GM12875 (cell line): ENCODE data around the gene KCNQ1OT1.

Experiments
- H3K4me3 ChIP-seq: one replicate; pipeline ENCODE4 v1.5.1; 2011; ENCODE audit warnings: low read depth, low read length, control low read depth
- CTCF ChIP-seq: IDR thresholded peaks from 2 replicates; pipeline ENCODE4 v1.5.1; 2011; ENCODE audit warnings: low read depth, mild to moderate bottlenecking, control low read depth, inconsistent platforms, low read length, moderate library complexity, borderline replicate concordance; ENCODE audit not compliant: insufficient read depth

Gene KCNQ1OT1

GRCh38 chr11:2700415-2701211, 819 bp upstream of the KCNQ1OT1 start:
- no peak for TF ChIP-seq CTCF
- H3K4me3 ChIP-seq: peak overlapping the region; percentile 67

GRCh38 chr11:2699185-2699530, 636 bp downstream of the KCNQ1OT1 start:
- no peak for TF ChIP-seq CTCF
- peak overlapping the region; percentile 79 for H3K4me3 ChIP-seq

- no peak for TF ChIP-seq CTCF
These were observed 1.2 kb downstream of the KCNQ1OT1 start for GRCh38 chr11:2698386-2699184.

GRCh38 chr11:2697866-2698265, 1.9 kb downstream of the KCNQ1OT1 start:
- no peak overlapping the region for H3K4me3 ChIP-seq
- no peak for TF ChIP-seq CTCF

More at GRCh38 chr11:2698386-2699184, 1.2 kb downstream of the KCNQ1OT1 start:
- peak overlapping the region; percentile 79 for H3K4me3 ChIP-seq

- H3K4me3 ChIP-seq: no peak overlapping the region
- no peak for TF ChIP-seq CTCF
These were observed 3.3 kb downstream of the KCNQ1OT1 start for GRCh38 chr11:2696455-2696854.

GRCh38 chr11:2694995-2695939, 4.5 kb downstream of the KCNQ1OT1 start:
- no peak for TF ChIP-seq CTCF
- H3K4me3 ChIP-seq: no peak overlapping the region
